Lower leg skin (tissue), 3 donors: Measurements from ENCODE around the gene LIPT1.

Experiments
- POLR2A ChIP-seq, 2 donors: fragments of 450-650 bp; IDR thresholded peaks; one replicate each; pipeline ENCODE4 v1.6.1; 2016 to 2017; ENCODE audit warnings: antibody characterized with exemption in 2 of 2, mild to moderate bottlenecking in 1 of 2, moderate library complexity in 1 of 2
- TF ChIP-seq, protein P1 (sequence below), 3 donors: fragments of 450-650 bp; IDR thresholded peaks; one replicate each; pipeline ENCODE4 v1.5.1; 2016; ENCODE audit warnings: antibody characterized with exemption in 3 of 3, mild to moderate bottlenecking in 3 of 3, moderate library complexity in 2 of 3

GRCh38 chr2:99127981-99128380 lies 26.8 kb upstream of the LIPT1 start:
- TF ChIP-seq, protein P1, sequence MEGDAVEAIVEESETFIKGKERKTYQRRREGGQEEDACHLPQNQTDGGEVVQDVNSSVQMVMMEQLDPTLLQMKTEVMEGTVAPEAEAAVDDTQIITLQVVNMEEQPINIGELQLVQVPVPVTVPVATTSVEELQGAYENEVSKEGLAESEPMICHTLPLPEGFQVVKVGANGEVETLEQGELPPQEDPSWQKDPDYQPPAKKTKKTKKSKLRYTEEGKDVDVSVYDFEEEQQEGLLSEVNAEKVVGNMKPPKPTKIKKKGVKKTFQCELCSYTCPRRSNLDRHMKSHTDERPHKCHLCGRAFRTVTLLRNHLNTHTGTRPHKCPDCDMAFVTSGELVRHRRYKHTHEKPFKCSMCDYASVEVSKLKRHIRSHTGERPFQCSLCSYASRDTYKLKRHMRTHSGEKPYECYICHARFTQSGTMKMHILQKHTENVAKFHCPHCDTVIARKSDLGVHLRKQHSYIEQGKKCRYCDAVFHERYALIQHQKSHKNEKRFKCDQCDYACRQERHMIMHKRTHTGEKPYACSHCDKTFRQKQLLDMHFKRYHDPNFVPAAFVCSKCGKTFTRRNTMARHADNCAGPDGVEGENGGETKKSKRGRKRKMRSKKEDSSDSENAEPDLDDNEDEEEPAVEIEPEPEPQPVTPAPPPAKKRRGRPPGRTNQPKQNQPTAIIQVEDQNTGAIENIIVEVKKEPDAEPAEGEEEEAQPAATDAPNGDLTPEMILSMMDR (IDR thresholded peaks at IDR 0.05) = no peak
- TF ChIP-seq POLR2A (IDR thresholded peaks at IDR 0.05) = no peak
